ENCODE results near the gene BICRA.

BICRA gene

GRCh38 chr19:47679251-47679900 is 70.4 kb downstream of the BICRA start:
- Histone ChIP-seq H3K79me2 (ENCODE audit: control insufficient read depth, insufficient read depth, low read length, poor library complexity) (no peaks in the 10 kb centered on the region), H2BK5ac (ENCODE audit: low read depth, low read length, poor library complexity) (no peak overlapping the region), H3K4me1 (ENCODE audit: control insufficient read depth in 1 of 2, insufficient read depth in 2 of 2, low read length in 2 of 2) (no peaks in the 10 kb centered on the region), H2BK120ac (ENCODE audit: insufficient read depth, low read length, poor library complexity) (no peak overlapping the region), H2AK5ac (ENCODE audit: low read length) (no peak overlapping the region), H3K4me3 (ENCODE audit: low read depth, low read length) (no peak overlapping the region), H3K18ac (ENCODE audit: low read length) (no peak overlapping the region), H4K91ac (ENCODE audit: low read depth, low read length) (no peak overlapping the region), H3K14ac (ENCODE audit: low read length) (no peak overlapping the region), H3K27ac (ENCODE audit: low read depth, low read length) (no peak overlapping the region), H2BK12ac (ENCODE audit: low read length) (no peak overlapping the region), H3K9me3 (ENCODE audit: insufficient read depth, low read depth, low read length) (no peaks in the 10 kb centered on the region), H3K79me1 (ENCODE audit: low read length) (no peaks in the 10 kb centered on the region), H3K27me3 (ENCODE audit: insufficient read depth, low read length) (no peaks in the 10 kb centered on the region), H4K12ac (ENCODE audit: low read depth, low read length) (no peak overlapping the region), H3K4me2 (ENCODE audit: low read length) (no peak overlapping the region), H3K36me3 (ENCODE audit: control insufficient read depth in 1 of 2, insufficient read depth in 2 of 2, low read length in 2 of 2) (peaks cover 62 to 65% of the 10 kb centered on the region in 2 experiments), H3K23ac (ENCODE audit: low read length) (no peak overlapping the region), H3K9ac (ENCODE audit: low read length) (no peak overlapping the region), H4K8ac (ENCODE audit: low read depth, low read length) (no peak overlapping the region), H2AFZ (ENCODE audit: insufficient read depth, low read length, poor library complexity) (no peak overlapping the region), H3K4ac (ENCODE audit: low read depth, low read length) (no peak overlapping the region)
- WGBS (ENCODE audit: extremely low coverage, insufficient coverage, insufficient read length) = no CpG with 5 or more reads among the region's 30 CpGs
- DNase-seq = no peak

- Histone ChIP-seq H3K27ac (ENCODE audit: low read depth, low read length) (no peak overlapping the region), H3K14ac (ENCODE audit: low read length) (no peak overlapping the region), H3K18ac (ENCODE audit: low read length) (no peak overlapping the region), H3K79me1 (ENCODE audit: low read length) (no peaks in the 10 kb centered on the region), H3K4ac (ENCODE audit: low read depth, low read length) (no peak overlapping the region), H3K9me3 (ENCODE audit: insufficient read depth, low read depth, low read length) (no peaks in the 10 kb centered on the region), H2AK5ac (ENCODE audit: low read length) (no peak overlapping the region), H2BK12ac (ENCODE audit: low read length) (no peak overlapping the region), H3K9ac (ENCODE audit: low read length) (no peak overlapping the region), H4K8ac (ENCODE audit: low read depth, low read length) (no peak overlapping the region), H3K23ac (ENCODE audit: low read length) (no peak overlapping the region), H4K12ac (ENCODE audit: low read depth, low read length) (no peak overlapping the region), H3K79me2 (ENCODE audit: control insufficient read depth, insufficient read depth, low read length, poor library complexity) (no peaks in the 10 kb centered on the region), H3K36me3 (ENCODE audit: control insufficient read depth in 1 of 2, insufficient read depth in 2 of 2, low read length in 2 of 2) (peaks cover 63 to 64% of the 10 kb centered on the region in 2 experiments), H2BK120ac (ENCODE audit: insufficient read depth, low read length, poor library complexity) (no peak overlapping the region), H2BK5ac (ENCODE audit: low read depth, low read length, poor library complexity) (no peak overlapping the region), H3K4me3 (ENCODE audit: low read depth, low read length) (no peak overlapping the region), H3K27me3 (ENCODE audit: insufficient read depth, low read length) (no peaks in the 10 kb centered on the region), H2AFZ (ENCODE audit: insufficient read depth, low read length, poor library complexity) (no peak overlapping the region), H3K4me1 (ENCODE audit: control insufficient read depth in 1 of 2, insufficient read depth in 2 of 2, low read length in 2 of 2) (no peaks in the 10 kb centered on the region), H3K4me2 (ENCODE audit: low read length) (no peak overlapping the region), H4K91ac (ENCODE audit: low read depth, low read length) (no peak overlapping the region)
- no peak for DNase-seq
- no CpG with 5 or more reads among the region's 90 CpGs for WGBS (ENCODE audit: extremely low coverage, insufficient coverage, insufficient read length)
Measured at GRCh38 chr19:47679922-47680857, 71.3 kb downstream of the BICRA start.

- H3K4ac ChIP-seq (ENCODE audit: low read depth, low read length) = no peak overlapping the region
- no peak overlapping the region for H2BK120ac ChIP-seq (ENCODE audit: insufficient read depth, low read length, poor library complexity)
- H3K79me1 ChIP-seq (ENCODE audit: low read length) = no peaks in the 10 kb centered on the region
- H3K4me1 ChIP-seq (ENCODE audit: control insufficient read depth in 1 of 2, insufficient read depth in 2 of 2, low read length in 2 of 2) = no peaks in the 10 kb centered on the region
- DNase-seq = no peak
- H2AK5ac ChIP-seq (ENCODE audit: low read length) = no peak overlapping the region
- H3K27me3 ChIP-seq (ENCODE audit: insufficient read depth, low read length) = no peaks in the 10 kb centered on the region
- no peaks in the 10 kb centered on the region for H3K79me2 ChIP-seq (ENCODE audit: control insufficient read depth, insufficient read depth, low read length, poor library complexity)
- no peak overlapping the region for H3K4me3 ChIP-seq (ENCODE audit: low read depth, low read length)
- no peak overlapping the region for H3K14ac ChIP-seq (ENCODE audit: low read length)
- H4K91ac ChIP-seq (ENCODE audit: low read depth, low read length) = no peak overlapping the region
- H3K23ac ChIP-seq (ENCODE audit: low read length) = no peak overlapping the region
- H3K36me3 ChIP-seq (ENCODE audit: control insufficient read depth in 1 of 2, insufficient read depth in 2 of 2, low read length in 2 of 2) = peaks cover 57 to 59% of the 10 kb centered on the region in 2 experiments
- no peak overlapping the region for H2BK12ac ChIP-seq (ENCODE audit: low read length)
- H3K9ac ChIP-seq (ENCODE audit: low read length) = no peak overlapping the region
- no peaks in the 10 kb centered on the region for H3K9me3 ChIP-seq (ENCODE audit: insufficient read depth, low read depth, low read length)
- no peak overlapping the region for H2AFZ ChIP-seq (ENCODE audit: insufficient read depth, low read length, poor library complexity)
- no peak overlapping the region for H3K4me2 ChIP-seq (ENCODE audit: low read length)
- no peak overlapping the region for H2BK5ac ChIP-seq (ENCODE audit: low read depth, low read length, poor library complexity)
- H4K8ac ChIP-seq (ENCODE audit: low read depth, low read length) = no peak overlapping the region
- no peak overlapping the region for H3K27ac ChIP-seq (ENCODE audit: low read depth, low read length)
- WGBS (ENCODE audit: extremely low coverage, insufficient coverage, insufficient read length) = no CpG with 5 or more reads among the region's 34 CpGs
- no peak overlapping the region for H4K12ac ChIP-seq (ENCODE audit: low read depth, low read length)
- no peak overlapping the region for H3K18ac ChIP-seq (ENCODE audit: low read length)
Measured at GRCh38 chr19:47680858-47681332, 72.0 kb downstream of the BICRA start.

GRCh38 chr19:47681388-47681787 is 72.5 kb downstream of the BICRA start:
- no peak for DNase-seq
- H3K27ac ChIP-seq (ENCODE audit: low read depth, low read length) = no peak overlapping the region
- no peak overlapping the region for H4K91ac ChIP-seq (ENCODE audit: low read depth, low read length)
- H2AK5ac ChIP-seq (ENCODE audit: low read length) = no peak overlapping the region
- WGBS (ENCODE audit: extremely low coverage, insufficient coverage, insufficient read length) = no CpG with 5 or more reads among the region's 6 CpGs
- no peak overlapping the region for H4K8ac ChIP-seq (ENCODE audit: low read depth, low read length)
- no peak overlapping the region for H2BK5ac ChIP-seq (ENCODE audit: low read depth, low read length, poor library complexity)
- H3K36me3 ChIP-seq (ENCODE audit: control insufficient read depth in 1 of 2, insufficient read depth in 2 of 2, low read length in 2 of 2) = peaks cover 53 to 56% of the 10 kb centered on the region in 2 experiments
- H3K79me2 ChIP-seq (ENCODE audit: control insufficient read depth, insufficient read depth, low read length, poor library complexity) = no peaks in the 10 kb centered on the region
- no peak overlapping the region for H2AFZ ChIP-seq (ENCODE audit: insufficient read depth, low read length, poor library complexity)
- H3K18ac ChIP-seq (ENCODE audit: low read length) = peak overlapping the region; percentile 17
- no peaks in the 10 kb centered on the region for H3K9me3 ChIP-seq (ENCODE audit: insufficient read depth, low read depth, low read length)
- H2BK12ac ChIP-seq (ENCODE audit: low read length) = no peak overlapping the region
- H3K4ac ChIP-seq (ENCODE audit: low read depth, low read length) = no peak overlapping the region
- H4K12ac ChIP-seq (ENCODE audit: low read depth, low read length) = no peak overlapping the region
- H3K23ac ChIP-seq (ENCODE audit: low read length) = no peak overlapping the region
- no peaks in the 10 kb centered on the region for H3K79me1 ChIP-seq (ENCODE audit: low read length)
- no peaks in the 10 kb centered on the region for H3K4me1 ChIP-seq (ENCODE audit: control insufficient read depth in 1 of 2, insufficient read depth in 2 of 2, low read length in 2 of 2)
- no peak overlapping the region for H3K4me2 ChIP-seq (ENCODE audit: low read length)
- no peak overlapping the region for H3K14ac ChIP-seq (ENCODE audit: low read length)
- no peak overlapping the region for H2BK120ac ChIP-seq (ENCODE audit: insufficient read depth, low read length, poor library complexity)
- H3K27me3 ChIP-seq (ENCODE audit: insufficient read depth, low read length) = no peaks in the 10 kb centered on the region
- no peak overlapping the region for H3K4me3 ChIP-seq (ENCODE audit: low read depth, low read length)
- no peak overlapping the region for H3K9ac ChIP-seq (ENCODE audit: low read length)

Data from trophoblast cell (in vitro differentiated cells and primary cell).